Lung (tissue), 12 donors: ENCODE results near the gene HSD17B4. TPM values are rescaled to one million over a fixed set of nuclear protein-coding genes. Genes with fewer than 3 reads are reported as not detected.
"Not testable (repeated sequence)": the region's sequence is repeated elsewhere in the genome, so short reads cannot be mapped to it uniquely, and the experiment has no call there.

Experiments used
- ATAC-seq: fragments of 200-7000 bp; cut with Tn5 transposase; one replicate; pipeline ENCODE4 v1.9.1; 2020; ENCODE audit warnings: moderate number of reproducible peaks; ENCODE audit not compliant: insufficient read depth, low FRiP score
- DNase-seq, 3 donors: peaks; one replicate each; pipeline ENCODE4 v3.0.0-alpha.2; 2013 to 2017
- H3K27ac ChIP-seq, 2 donors: one replicate each; pipeline ENCODE4 v1.5.1; 2013; ENCODE audit warnings: mild to moderate bottlenecking in 2 of 2, moderate library complexity in 2 of 2, control low read depth in 1 of 2, inconsistent platforms in 1 of 2, low read depth in 1 of 2, low read length in 1 of 2
- H3K27me3 ChIP-seq, 3 donors: one replicate each; pipeline ENCODE4 v1.5.1; 2013; ENCODE audit warnings: low read length in 2 of 3; ENCODE audit not compliant: control insufficient read depth in 3 of 3, insufficient read depth in 3 of 3
- H3K36me3 ChIP-seq, 4 donors: one replicate each; pipeline ENCODE4 v1.5.1; 2013; ENCODE audit warnings: low read length in 4 of 4, mild to moderate bottlenecking in 1 of 4, moderate library complexity in 1 of 4; ENCODE audit not compliant: control insufficient read depth in 4 of 4, insufficient read depth in 4 of 4
- H3K4me1 ChIP-seq, 5 donors: one replicate each; pipeline ENCODE4 v1.5.1; 2013; ENCODE audit warnings: low read length in 5 of 5, mild to moderate bottlenecking in 2 of 5, moderate library complexity in 1 of 5; ENCODE audit not compliant: control insufficient read depth in 5 of 5, insufficient read depth in 5 of 5
- H3K4me3 ChIP-seq: one replicate; pipeline ENCODE4 v1.5.1; 2013; ENCODE audit warnings: mild to moderate bottlenecking, control low read depth, moderate library complexity
- H3K9ac ChIP-seq, 2 donors: one replicate each; pipeline ENCODE4 v1.5.1; 2013; ENCODE audit warnings: low read length in 2 of 2, control low read depth in 1 of 2; ENCODE audit not compliant: insufficient read depth in 1 of 2
- H3K9me3 ChIP-seq, 4 donors: one replicate each; pipeline ENCODE4 v1.5.1; 2013; ENCODE audit warnings: low read length in 3 of 4, mild to moderate bottlenecking in 1 of 4, moderate library complexity in 1 of 4; ENCODE audit not compliant: control insufficient read depth in 4 of 4, insufficient read depth in 3 of 4
- CTCF ChIP-seq: IDR thresholded peaks from 2 replicates; pipeline ENCODE4 v1.5.1; 2012; ENCODE audit warnings: mild to moderate bottlenecking; ENCODE audit errors: control extremely low read depth, extremely low read depth
- WGBS, 2 donors: extraction: QIAGEN DNeasy Blood & Tissue Kit; methylation state at CpG; one replicate each; pipeline ENCODE4 v1.1.7; 2013; 5-methylcytosine and 5-hydroxymethylcytosine counted together
- polyA plus RNA-seq, 2 donors: library from polyadenylated mRNA; stranded (reverse); fragments of 200-250 nt; gene quantifications; one replicate each; pipeline ENCODE4 v1.2.1, GENCODE V29; 2013
- total RNA-seq, 2 donors: library from RNA; depleted of rRNA in 1 of 2; stranded (reverse); fragments of >200 nt in 1 of 2; gene quantifications; one replicate each; pipeline ENCODE4 v1.2.1, GENCODE V29; 2014 to 2021
- donor health status: control.
- donor health status: control.
- donor health status: Bipolar disorder and iron deficiency.
- donor health status: healthy.
- donor health status: DM: yes; HTN: yes; CAD: no.

Gene HSD17B4
- total and polyA plus RNA-seq, 4 donors = 329 to 371 (median 358) TPM

GRCh38 chr5:119515192-119515591 lies 62.9 kb downstream of the HSD17B4 start:
- no peak overlapping the region for H3K27ac ChIP-seq
- no peaks in the 10 kb centered on the region for H3K4me1 ChIP-seq
- H3K27me3 ChIP-seq = no peaks in the 10 kb centered on the region
- TF ChIP-seq CTCF = no peak
- DNase-seq = no peak
- 94 to 97% methylated on average over 2 of the region's 2 CpGs for WGBS, 2 donors
- H3K36me3 ChIP-seq = peaks cover 13 to 27% (median 16%) of the 10 kb centered on the region in 4 donors
- H3K9ac ChIP-seq = no peak overlapping the region
- peaks cover 0 to 3% (median 0%) of the 10 kb centered on the region in 4 donors for H3K9me3 ChIP-seq
- no peak for ATAC-seq
- H3K4me3 ChIP-seq = no peak overlapping the region

GRCh38 chr5:119517115-119517514 lies 64.8 kb downstream of the HSD17B4 start:
- H3K4me3 ChIP-seq, H3K9me3 ChIP-seq, DNase-seq, H3K27me3 ChIP-seq, H3K9ac ChIP-seq, H3K27ac ChIP-seq, H3K4me1 ChIP-seq, ATAC-seq: not testable (repeated sequence)
- H3K36me3 ChIP-seq = peaks cover 0 to 10% (median 7%) of the 10 kb centered on the region in 4 donors
- WGBS, 2 donors = 95% methylated on average over 22 to 30 of the region's 30 CpGs

GRCh38 chr5:119521232-119521631 lies 68.9 kb downstream of the HSD17B4 start:
- 91 to 93% methylated on average over 1 of the region's 1 CpG for WGBS, 2 donors
- H3K4me3 ChIP-seq = no peak overlapping the region
- no peaks in the 10 kb centered on the region for H3K4me1 ChIP-seq
- peaks cover 0 to 10% (median 6%) of the 10 kb centered on the region in 4 donors for H3K36me3 ChIP-seq
- ATAC-seq = no peak
- H3K9me3 ChIP-seq = peaks cover 0 to 2% (median 0%) of the 10 kb centered on the region in 4 donors
- DNase-seq = no peak
- no peak for TF ChIP-seq CTCF
- H3K27ac ChIP-seq = no peak overlapping the region
- H3K9ac ChIP-seq = no peak overlapping the region
- H3K27me3 ChIP-seq = no peaks in the 10 kb centered on the region

- no peak for ATAC-seq
- WGBS, 2 donors = 82 to 88% methylated on average over 1 of the region's 1 CpG
- peaks cover 2 to 16% (median 4%) of the 10 kb centered on the region in 4 donors for H3K36me3 ChIP-seq
- peaks cover 0 to 2% (median 0%) of the 10 kb centered on the region in 4 donors for H3K9me3 ChIP-seq
- no peaks in the 10 kb centered on the region for H3K4me1 ChIP-seq
- no peak overlapping the region for H3K27ac ChIP-seq
- no peak overlapping the region for H3K9ac ChIP-seq
- no peaks in the 10 kb centered on the region for H3K27me3 ChIP-seq
- DNase-seq = no peak
- no peak overlapping the region for H3K4me3 ChIP-seq
- TF ChIP-seq CTCF = no peak
Measured at GRCh38 chr5:119522841-119523240, 70.5 kb downstream of the HSD17B4 start.
